Nephron progenitor cell (in vitro differentiated cells): ENCODE results near the gene CACNA1S.

Experiments
- DNase-seq: peaks from one replicate; pipeline ENCODE4 v3.0.0; 2021
- H3K27ac Mint-ChIP-seq: 2 replicates; pipeline ENCODE4 v1.8.0; 2021; ENCODE audit warnings: mild to moderate bottlenecking, moderate library complexity, mixed read lengths
- H3K27me3 Mint-ChIP-seq: 2 replicates; pipeline ENCODE4 v1.8.0; 2021; ENCODE audit warnings: mild to moderate bottlenecking, low read depth, mixed read lengths; ENCODE audit not compliant: poor library complexity
- H3K36me3 Mint-ChIP-seq: 2 replicates; pipeline ENCODE4 v1.8.0; 2021; ENCODE audit warnings: low read depth, mixed read lengths
- H3K4me1 Mint-ChIP-seq: 2 replicates; pipeline ENCODE4 v1.8.0; 2021; ENCODE audit warnings: mixed read lengths
- H3K4me3 Mint-ChIP-seq: 2 replicates; pipeline ENCODE4 v1.8.0; 2021; ENCODE audit warnings: mild to moderate bottlenecking, moderate library complexity, mixed read lengths
- H3K9me3 Mint-ChIP-seq: 2 replicates; pipeline ENCODE4 v1.8.0; 2021; ENCODE audit warnings: mild to moderate bottlenecking, moderate library complexity, mixed read lengths
- CTCF ChIP-seq: fragments of 200-600 bp; sonication (generic); IDR thresholded peaks from 2 replicates; pipeline ENCODE4 v1.5.0; 2021; ENCODE audit warnings: antibody characterized with exemption

CACNA1S gene

GRCh38 chr1:201072922-201073321, 39.3 kb downstream of the CACNA1S start:
- Mint-ChIP-seq H3K4me3 (no peak overlapping the region), H3K4me1 (peaks cover 45% of the 10 kb centered on the region), H3K9me3 (no peaks in the 10 kb centered on the region), H3K27ac (no peak overlapping the region), H3K36me3 (no peaks in the 10 kb centered on the region), H3K27me3 (peaks cover 6% of the 10 kb centered on the region)
- TF ChIP-seq CTCF, result no peak
- no peak for DNase-seq

- TF ChIP-seq CTCF, result no peak
- Mint-ChIP-seq H3K9me3 (no peaks in the 10 kb centered on the region), H3K27me3 (peaks cover 6% of the 10 kb centered on the region), H3K27ac (no peak overlapping the region), H3K4me3 (no peak overlapping the region), H3K4me1 (peaks cover 47% of the 10 kb centered on the region), H3K36me3 (no peaks in the 10 kb centered on the region)
- no peak for DNase-seq
Measured at GRCh38 chr1:201072149-201072548, 40.1 kb downstream of the CACNA1S start.

GRCh38 chr1:201069636-201070035, 42.6 kb downstream of the CACNA1S start:
- Mint-ChIP-seq H3K27ac (no peak overlapping the region), H3K27me3 (peaks cover 6% of the 10 kb centered on the region), H3K4me3 (no peak overlapping the region), H3K36me3 (no peaks in the 10 kb centered on the region), H3K4me1 (peaks cover 29% of the 10 kb centered on the region), H3K9me3 (no peaks in the 10 kb centered on the region)
- DNase-seq, result no peak
- no peak for TF ChIP-seq CTCF

GRCh38 chr1:201068976-201069375, 43.2 kb downstream of the CACNA1S start:
- TF ChIP-seq CTCF, result no peak
- Mint-ChIP-seq H3K36me3 (no peaks in the 10 kb centered on the region), H3K4me1 (peaks cover 29% of the 10 kb centered on the region), H3K9me3 (no peaks in the 10 kb centered on the region), H3K4me3 (no peak overlapping the region), H3K27ac (no peak overlapping the region), H3K27me3 (peaks cover 6% of the 10 kb centered on the region)
- DNase-seq, result no peak

- no peak for TF ChIP-seq CTCF
- Mint-ChIP-seq H3K9me3 (no peaks in the 10 kb centered on the region), H3K4me3 (no peak overlapping the region), H3K4me1 (peaks cover 39% of the 10 kb centered on the region), H3K36me3 (no peaks in the 10 kb centered on the region), H3K27me3 (no peaks in the 10 kb centered on the region), H3K27ac (no peak overlapping the region)
- no peak for DNase-seq
Measured at GRCh38 chr1:201066986-201067385, 45.2 kb downstream of the CACNA1S start.

GRCh38 chr1:201065686-201066085, 46.5 kb downstream of the CACNA1S start:
- no peak overlapping the region for H3K27ac Mint-ChIP-seq
- no peaks in the 10 kb centered on the region for H3K36me3 Mint-ChIP-seq
- TF ChIP-seq CTCF, result no peak
- no peaks in the 10 kb centered on the region for H3K9me3 Mint-ChIP-seq
- no peak overlapping the region for H3K4me3 Mint-ChIP-seq
- DNase-seq, result no peak
- H3K27me3 Mint-ChIP-seq, result no peaks in the 10 kb centered on the region
- H3K4me1 Mint-ChIP-seq, result peaks cover 33% of the 10 kb centered on the region
